HepG2 (cell line): Measurements from ENCODE around the gene TEDC1. TPM values are rescaled to one million over a fixed set of nuclear protein-coding genes. Genes with fewer than 3 reads are reported as not detected.

Experiments used
- ATAC-seq: fragments of 200-7000 bp; cut with Tn5 transposase; 3 replicates; pipeline ENCODE4 v1.9.1; 2020; ENCODE audit warnings: mild to moderate bottlenecking, moderate library complexity
- BruUV-seq: library from RNA; stranded (reverse); fragments of 400-500 nt; replicated peaks from 2 replicates; lab custom pipeline; 2021; lab: Mats Ljungman, UMichigan
- CTCF ChIA-PET: fragments of 300-600 bp; formaldehyde crosslinking; extraction: SDS; loops from one replicate; lab custom pipeline; 2021; ENCODE audit warnings: low total read pairs, inconsistent platforms, low intra/inter-chr PET ratio; lab: Yijun Ruan, JAX
- POLR2A ChIA-PET: fragments of 350-600 bp; sonication (Branson Sonifier 250); formaldehyde crosslinking; loops from one replicate; lab custom pipeline; 2020; ENCODE audit warnings: antibody characterized with exemption, inconsistent platforms; lab: Yijun Ruan, JAX
- DNase-seq: peaks from one replicate; pipeline ENCODE4 v3.0.0-alpha.2; 2015; ENCODE audit warnings: low spot score
- FAIRE-seq: peaks from 3 replicates; lab custom pipeline; 2011; peaks lifted over from hg19 to GRCh38; lab: Jason Lieb, UNC
- H2AFZ ChIP-seq: one replicate; pipeline ENCODE4 v1.6.1; 2011; ENCODE audit warnings: low read length, inconsistent platforms
- H3K27ac ChIP-seq: fragments of 300-600 bp; 3 replicates; pipeline ENCODE4 v1.8.0; 2011; ENCODE audit warnings: mixed run types, mild to moderate bottlenecking, mixed read lengths, low read length, inconsistent platforms; ENCODE audit not compliant: insufficient read depth; ENCODE audit errors: extremely low read length
- H3K27me3 ChIP-seq, 2 experiments: fragments of 200-600 bp in 1 of 2; 2 replicates in 1 of 2; 3 replicates in 1 of 2; pipeline versions ENCODE4 v1.6.0 to v1.8.0; 2011; ENCODE audit warnings: low read length in 2 of 2, mild to moderate bottlenecking in 2 of 2, moderate library complexity in 2 of 2, inconsistent platforms in 1 of 2; ENCODE audit not compliant: insufficient read depth in 2 of 2, control insufficient read depth in 1 of 2
- H3K36me3 ChIP-seq, 2 experiments: fragments of 200-600 bp in 1 of 2; replicated peaks in 1 of 2; 2 replicates in 1 of 2; 3 replicates in 1 of 2; pipeline versions ENCODE4 v1.5.1 to v1.8.0; 2011; ENCODE audit warnings: low read length in 2 of 2, inconsistent platforms in 1 of 2; ENCODE audit not compliant: insufficient read depth in 2 of 2, control insufficient read depth in 1 of 2
- H3K4me1 ChIP-seq: 2 replicates; pipeline ENCODE4 v1.5.1; 2012; ENCODE audit warnings: low read length, inconsistent platforms; ENCODE audit not compliant: insufficient read depth
- H3K4me2 ChIP-seq: 2 replicates; pipeline ENCODE4 v1.6.0; 2011; ENCODE audit warnings: low read depth, low read length, inconsistent platforms
- H3K4me3 ChIP-seq, 3 experiments: fragments of 200-600 bp in 1 of 3; sonication (generic), shearing (Covaris generic) in 1 of 3; replicated peaks in 1 of 3; 2 replicates each; pipeline ENCODE4 v1.5.1; 2011 to 2016; ENCODE audit warnings: low read length in 3 of 3, inconsistent platforms in 2 of 3, low read depth in 2 of 3, mild to moderate bottlenecking in 2 of 3, control low read depth in 1 of 3, mixed read lengths in 1 of 3; ENCODE audit not compliant: insufficient read depth in 1 of 3
- H3K79me2 ChIP-seq: one replicate; pipeline ENCODE4 v1.6.1; 2011; ENCODE audit warnings: low read length, inconsistent platforms; ENCODE audit not compliant: insufficient read depth
- H3K9ac ChIP-seq: 2 replicates; pipeline ENCODE4 v1.6.0; 2011; ENCODE audit warnings: mild to moderate bottlenecking, low read depth, low read length, inconsistent platforms; ENCODE audit not compliant: insufficient read depth
- H3K9me3 ChIP-seq: 2 replicates; pipeline ENCODE4 v1.5.1; 2012; ENCODE audit warnings: mild to moderate bottlenecking, low read length
- H4K20me1 ChIP-seq: 2 replicates; pipeline ENCODE4 v1.6.0; 2011; ENCODE audit warnings: inconsistent platforms, mild to moderate bottlenecking, low read length, moderate library complexity; ENCODE audit not compliant: insufficient read depth
- ELF3 ChIP-seq: IDR thresholded peaks from 2 replicates; pipeline ENCODE4 v1.6.1; 2016; ENCODE audit warnings: missing genetic modification reagents, missing compliant biosample characterization
- FOXA1 ChIP-seq, 2 experiments: fragments of 450-650 bp in 1 of 2; sonication (generic) in 1 of 2; formaldehyde crosslinking in 1 of 2; IDR thresholded peaks; 2 replicates each; pipeline versions ENCODE4 v1.4.0 to v1.6.1; 2016 to 2020; ENCODE audit warnings: missing genetic modification reagents in 1 of 2
- MED1 ChIP-seq: sonication (generic); formaldehyde crosslinking; IDR thresholded peaks from 2 replicates; pipeline ENCODE4 v1.4.0; 2020; ENCODE audit warnings: missing genetic modification reagents
- MTF1 ChIP-seq: sonication (generic); formaldehyde crosslinking; IDR thresholded peaks from 2 replicates; pipeline ENCODE4 v1.5.0; 2020; ENCODE audit warnings: missing genetic modification reagents
- MYC ChIP-seq: sonication (generic); formaldehyde crosslinking; IDR thresholded peaks from 2 replicates; pipeline ENCODE4 v1.9.0; 2021; ENCODE audit warnings: missing genetic modification reagents, borderline replicate concordance
- NFKB2 ChIP-seq: sonication (generic); formaldehyde crosslinking; IDR thresholded peaks from 2 replicates; pipeline ENCODE4 v1.4.0; 2020; ENCODE audit warnings: missing genetic modification reagents, borderline replicate concordance
- PCBP2 ChIP-seq: fragments of 200-400 bp; formaldehyde crosslinking; optimal IDR thresholded peaks from 2 replicates; pipeline ENCODE3; 2018; ENCODE audit warnings: low read length, low read depth; ENCODE audit not compliant: poor library complexity, severe bottlenecking
- POLR2G ChIP-seq: fragments of 200-400 bp; formaldehyde crosslinking; IDR thresholded peaks from 2 replicates; pipeline ENCODE4 v1.6.1; 2018; ENCODE audit warnings: mild to moderate bottlenecking, low read depth, low read length, moderate library complexity
- RFXAP ChIP-seq: sonication (generic); formaldehyde crosslinking; IDR thresholded peaks from 2 replicates; pipeline ENCODE4 v1.4.0; 2020; ENCODE audit warnings: missing genetic modification reagents, borderline replicate concordance
- SP4 ChIP-seq: sonication (generic); formaldehyde crosslinking; IDR thresholded peaks from 2 replicates; pipeline ENCODE4 v1.8.1; 2023; ENCODE audit warnings: mild to moderate bottlenecking, missing genetic modification reagents
- SRSF4 ChIP-seq: fragments of 200-400 bp; formaldehyde crosslinking; IDR thresholded peaks from one replicate; pipeline ENCODE4 v1.6.1; 2018; ENCODE audit warnings: mild to moderate bottlenecking, low read depth, low read length, moderate library complexity; ENCODE audit not compliant: poor library complexity, severe bottlenecking
- ZFX ChIP-seq: sonication (generic); formaldehyde crosslinking; IDR thresholded peaks from 2 replicates; pipeline ENCODE4 v1.4.0; 2020; ENCODE audit warnings: mild to moderate bottlenecking, low read depth, missing genetic modification reagents, moderate library complexity
- ZMYM3 ChIP-seq: sonication (generic); formaldehyde crosslinking; IDR thresholded peaks from 2 replicates; pipeline ENCODE4 v1.5.1; 2020; ENCODE audit warnings: mild to moderate bottlenecking, missing genetic modification reagents
- ZNF121 ChIP-seq: sonication (generic); formaldehyde crosslinking; IDR thresholded peaks from 2 replicates; pipeline ENCODE4 v1.5.0; 2020; ENCODE audit warnings: mild to moderate bottlenecking, missing genetic modification reagents
- ZNF432 ChIP-seq: sonication (generic); formaldehyde crosslinking; IDR thresholded peaks from 2 replicates; pipeline ENCODE4 v1.5.0; 2020; ENCODE audit warnings: missing genetic modification reagents, mild to moderate bottlenecking, borderline replicate concordance
- ZNF564 ChIP-seq: sonication (generic); formaldehyde crosslinking; IDR thresholded peaks from 2 replicates; pipeline ENCODE4 v1.8.1; 2023; ENCODE audit warnings: mild to moderate bottlenecking, missing genetic modification reagents
- ZNF772 ChIP-seq: sonication (generic); formaldehyde crosslinking; IDR thresholded peaks from 2 replicates; pipeline ENCODE4 v1.5.0; 2020; ENCODE audit warnings: mild to moderate bottlenecking, missing genetic modification reagents
- ZNF792 ChIP-seq: IDR thresholded peaks from 2 replicates; pipeline ENCODE4 v1.6.1; 2016
- WGBS: methylation state at CpG from one replicate; pipeline ENCODE4 v1.1.6; 2017; ENCODE audit warnings: low lambda C conversion rate; 5-methylcytosine and 5-hydroxymethylcytosine counted together
- in situ Hi-C: cut with HindIII; loops from 2 replicates; pipeline ENCODE4 v1.10.0; 2017; ENCODE audit warnings: low pct_unique_long_range_greater_than_20kb; ENCODE audit not compliant: extremely low pct_ligation_motif_present
- intact Hi-C: fragments of 100-400 bp; cut with micrococcal nuclease; formaldehyde crosslinking; loops from one replicate; pipeline ENCODE4 v1.10.0; 2022; ENCODE audit not compliant: unreplicated experiment
- polyA plus RNA-seq, 8 experiments: library from polyadenylated mRNA; depleted of rRNA in 3 of 8; stranded (reverse) in 7 of 8; unstranded in 1 of 8; fragments of >200 nt; fragmentation: Illumina TruSeq in 4 of 8; extraction: Trizol in 4 of 8; gene quantifications; 2 replicates each; pipeline versions ENCODE4 v1.2.1 to v1.2.3, GENCODE V29; 2011 to 2016; ENCODE audit warnings: low read depth in 4 of 8, missing spikeins in 1 of 8, mixed read lengths in 1 of 8; ENCODE audit not compliant: insufficient read depth in 1 of 8
- total RNA-seq, 5 experiments: library from RNA; depleted of rRNA; stranded (reverse); fragments of >200 nt; fragmentation: Illumina TruSeq; extraction: Trizol; gene quantifications; 2 replicates each; pipeline ENCODE4 v1.2.3, GENCODE V29; 2016; ENCODE audit warnings: low read depth in 1 of 5
- TF ChIP-seq, protein P1 (sequence below): sonication (generic); formaldehyde crosslinking; IDR thresholded peaks from 2 replicates; pipeline ENCODE4 v1.5.0; 2020; ENCODE audit warnings: missing genetic modification reagents, mild to moderate bottlenecking, borderline replicate concordance
- TF ChIP-seq, protein P2 (sequence below): sonication (generic); formaldehyde crosslinking; IDR thresholded peaks from 2 replicates; pipeline ENCODE4 v1.5.0; 2020; ENCODE audit warnings: mild to moderate bottlenecking, missing genetic modification reagents, borderline replicate concordance

Gene TEDC1
- total and polyA plus RNA-seq, 2 of the 13 experiments (the other 11 are each of a cell fraction or from before 2014, with no cell fraction given): 5.7 to 27.4 TPM

DNA sequence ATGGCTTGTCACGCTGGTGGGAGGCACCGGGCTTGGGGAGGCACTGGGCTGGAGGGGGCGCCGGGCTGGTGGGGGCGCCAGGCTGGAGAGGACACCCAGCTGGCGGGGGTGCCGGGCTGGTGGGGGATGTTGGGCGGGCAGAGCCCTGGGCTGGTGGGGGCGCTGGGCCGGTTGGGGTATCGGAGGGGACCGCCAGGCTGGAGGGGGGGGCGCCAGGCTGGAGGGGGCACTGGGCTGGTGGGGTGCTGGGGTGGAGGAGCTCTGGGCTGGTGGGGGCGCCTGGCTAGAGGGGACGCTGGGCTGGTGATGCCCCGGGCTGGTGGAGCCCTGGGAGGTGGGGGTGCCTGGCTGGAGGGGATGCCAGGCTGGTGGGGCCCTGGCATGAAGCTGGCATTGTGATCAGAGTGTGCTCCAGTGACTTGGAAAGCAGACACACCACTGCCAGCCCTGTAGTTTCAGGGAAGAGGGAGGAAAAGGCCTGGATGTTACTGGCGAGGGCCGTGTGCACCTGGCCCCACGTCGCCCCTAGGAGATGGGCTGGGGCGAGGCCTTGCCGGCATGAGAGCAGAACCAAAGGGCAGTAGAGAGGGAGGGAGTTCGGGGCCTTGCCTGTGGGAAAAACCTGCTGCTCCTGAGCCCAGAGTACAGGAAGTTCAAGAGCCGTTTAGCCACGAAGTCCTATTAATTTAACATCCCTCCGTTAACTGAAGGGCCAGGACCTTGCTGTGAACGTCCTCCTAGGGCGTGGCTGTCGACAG is 13.1 kb downstream of the TEDC1 start:
- WGBS: 28% methylated on average over 27 of the region's 29 CpGs
- CTCF ChIA-PET: no interaction called here
- Histone ChIP-seq H3K9ac (0 out of 2 replicates have a peak overlapping the region, but pooled peaks have one; percentile 5), H3K9me3 (no peaks in the 10 kb centered on the region), H3K27me3 (peaks cover 2 to 34% of the 10 kb centered on the region in 2 experiments; a peak in 4 of 5 replicates), H3K4me1 (peaks cover 63% of the 10 kb centered on the region), H3K4me3 (peak overlapping the region in 1 of 3 experiments; percentile 41; a peak in 1 of 6 replicates), H3K79me2 (no peaks in the 10 kb centered on the region), H2AFZ (no peak overlapping the region), H3K27ac (no peak overlapping the region), H3K4me2 (peak overlapping the region; percentile 73), H3K36me3 (no peaks in the 10 kb centered on the region), H4K20me1 (no peaks in the 10 kb centered on the region)
- ATAC-seq (peak; percentile 29), DNase-seq (no peak), FAIRE-seq (no peak)
- no TSS peak for BruUV-seq
- POLR2A ChIA-PET: interaction anchor here (1.0 kb wide), 1 partner anchor 8 kb away, joined by 5 read pairs; no protein-coding TSS in a partner anchor
- intact Hi-C loops (no loop called here), in situ Hi-C loops (no loop called here)
- TF ChIP-seq MYC (CRISPR knock-in tag) (peak; percentile 32; the same call in 1 of the 2 replicates), NFKB2 (CRISPR knock-in tag) (peak; percentile 45; the same call in 1 of the 2 replicates), FOXA1 (IDR thresholded peaks at IDR 0.05) (no peak), FOXA1 (CRISPR knock-in tag; IDR thresholded peaks at IDR 0.05) (no peak), ZNF772 (CRISPR knock-in tag) (no peak), PCBP2 (no peak), MTF1 (CRISPR knock-in tag) (peak; percentile 76; the same call in 1 of the 2 replicates), ZFX (peak; percentile 91), ZNF432 (CRISPR knock-in tag) (no peak), SP4 (CRISPR knock-in tag) (peak; percentile 34; the same call in 1 of the 2 replicates), ZNF792 (CRISPR knock-in tag) (peak; percentile 34; the same call in 1 of the 2 replicates), RFXAP (CRISPR knock-in tag) (0 out of 2 replicates have a peak, but pooled peaks have one; percentile 30), MED1 (CRISPR knock-in tag) (peak; percentile 36; the same call in 1 of the 2 replicates), ZNF564 (CRISPR knock-in tag) (0 out of 2 replicates have a peak, but pooled peaks have one; percentile 25), POLR2G (no peak), SRSF4 (no peak), ZNF121 (CRISPR knock-in tag) (no peak), ZMYM3 (CRISPR knock-in tag) (peak; percentile 55; the same call in 1 of the 2 replicates), ELF3 (0 out of 2 replicates have a peak, but pooled peaks have one; percentile 21)
- TF ChIP-seq, protein P1, sequence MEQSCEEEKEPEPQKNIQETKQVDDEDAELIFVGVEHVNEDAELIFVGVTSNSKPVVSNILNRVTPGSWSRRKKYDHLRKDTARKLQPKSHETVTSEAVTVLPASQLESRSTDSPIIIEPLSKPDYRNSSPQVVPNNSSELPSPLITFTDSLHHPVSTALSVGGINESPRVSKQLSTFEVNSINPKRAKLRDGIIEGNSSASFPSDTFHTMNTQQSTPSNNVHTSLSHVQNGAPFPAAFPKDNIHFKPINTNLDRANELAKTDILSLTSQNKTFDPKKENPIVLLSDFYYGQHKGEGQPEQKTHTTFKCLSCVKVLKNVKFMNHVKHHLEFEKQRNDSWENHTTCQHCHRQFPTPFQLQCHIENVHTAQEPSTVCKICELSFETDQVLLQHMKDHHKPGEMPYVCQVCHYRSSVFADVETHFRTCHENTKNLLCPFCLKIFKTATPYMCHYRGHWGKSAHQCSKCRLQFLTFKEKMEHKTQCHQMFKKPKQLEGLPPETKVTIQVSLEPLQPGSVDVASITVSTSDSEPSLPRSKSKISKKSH (CRISPR knock-in tag): 0 out of 2 replicates have a peak, but pooled peaks have one; percentile 16
- TF ChIP-seq, protein P2, sequence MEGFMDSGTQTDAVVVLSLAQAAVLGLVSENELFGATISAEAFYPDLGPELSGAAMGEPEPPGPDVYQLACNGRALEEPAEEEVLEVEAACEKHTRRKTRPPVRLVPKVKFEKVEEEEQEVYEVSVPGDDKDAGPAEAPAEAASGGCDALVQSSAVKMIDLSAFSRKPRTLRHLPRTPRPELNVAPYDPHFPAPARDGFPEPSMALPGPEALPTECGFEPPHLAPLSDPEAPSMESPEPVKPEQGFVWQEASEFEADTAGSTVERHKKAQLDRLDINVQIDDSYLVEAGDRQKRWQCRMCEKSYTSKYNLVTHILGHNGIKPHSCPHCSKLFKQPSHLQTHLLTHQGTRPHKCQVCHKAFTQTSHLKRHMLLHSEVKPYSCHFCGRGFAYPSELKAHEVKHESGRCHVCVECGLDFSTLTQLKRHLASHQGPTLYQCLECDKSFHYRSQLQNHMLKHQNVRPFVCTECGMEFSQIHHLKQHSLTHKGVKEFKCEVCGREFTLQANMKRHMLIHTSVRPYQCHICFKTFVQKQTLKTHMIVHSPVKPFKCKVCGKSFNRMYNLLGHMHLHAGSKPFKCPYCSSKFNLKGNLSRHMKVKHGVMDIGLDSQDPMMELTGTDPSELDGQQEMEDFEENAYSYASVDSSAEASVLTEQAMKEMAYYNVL (CRISPR knock-in tag): no peak
